NCI-H748 (cell line): Measurements from ENCODE around the gene ADAMTSL3.

ENCODE experiments used
- DNase-seq: peaks from one replicate; lab custom pipeline; 2025; ENCODE audit not compliant: unreplicated experiment; lab: John Stamatoyannopoulos, UW

Gene ADAMTSL3

GRCh38 chr15:83654379-83655236 is 685 bp downstream of the ADAMTSL3 start:
- DNase-seq: no peak

- DNase-seq: no peak
These were observed 1.3 kb downstream of the ADAMTSL3 start for GRCh38 chr15:83655237-83655616.

GRCh38 chr15:83656192-83656591 is 2.3 kb downstream of the ADAMTSL3 start:
- no peak for DNase-seq

GRCh38 chr15:83656943-83657528 is 3.1 kb downstream of the ADAMTSL3 start:
- DNase-seq: no peak

GRCh38 chr15:83657549-83657948 is 3.6 kb downstream of the ADAMTSL3 start:
- no peak for DNase-seq

- no peak for DNase-seq
These were observed 4.8 kb downstream of the ADAMTSL3 start for GRCh38 chr15:83658430-83659416.

GRCh38 chr15:83659417-83659812 is 5.5 kb downstream of the ADAMTSL3 start:
- DNase-seq: no peak

GRCh38 chr15:83665480-83665879 is 11.6 kb downstream of the ADAMTSL3 start:
- DNase-seq: no peak

- DNase-seq: no peak
These were observed 16.8 kb downstream of the ADAMTSL3 start for GRCh38 chr15:83670672-83671229.

- no peak for DNase-seq
These were observed 17.7 kb downstream of the ADAMTSL3 start for GRCh38 chr15:83671603-83672002.

GRCh38 chr15:83673385-83673784 is 19.5 kb downstream of the ADAMTSL3 start:
- DNase-seq: no peak

- DNase-seq: no peak
These were observed 28.7 kb downstream of the ADAMTSL3 start for GRCh38 chr15:83682476-83683088.

- no peak for DNase-seq
These were observed 32.0 kb downstream of the ADAMTSL3 start for GRCh38 chr15:83685916-83686332.

GRCh38 chr15:83688201-83688600 is 34.3 kb downstream of the ADAMTSL3 start:
- no peak for DNase-seq

GRCh38 chr15:83690676-83691075 is 36.8 kb downstream of the ADAMTSL3 start:
- no peak for DNase-seq

GRCh38 chr15:83692746-83693581 is 39.0 kb downstream of the ADAMTSL3 start:
- DNase-seq: no peak

GRCh38 chr15:83694015-83694414 is 40.1 kb downstream of the ADAMTSL3 start:
- DNase-seq: no peak

GRCh38 chr15:83694536-83694935 is 40.6 kb downstream of the ADAMTSL3 start:
- DNase-seq: no peak

GRCh38 chr15:83695246-83695645 is 41.3 kb downstream of the ADAMTSL3 start:
- no peak for DNase-seq
